HepG2 (cell line): ENCODE results near the gene SYNPR. TPM values are rescaled to one million over a fixed set of nuclear protein-coding genes. Genes with fewer than 3 reads are reported as not detected.

Experiments used
- ATAC-seq: fragments of 200-7000 bp; cut with Tn5 transposase; 3 replicates; pipeline ENCODE4 v1.9.1; 2020; ENCODE audit warnings: mild to moderate bottlenecking, moderate library complexity
- BruUV-seq: library from RNA; stranded (reverse); fragments of 400-500 nt; replicated peaks from 2 replicates; lab custom pipeline; 2021; lab: Mats Ljungman, UMichigan
- CTCF ChIA-PET: fragments of 300-600 bp; formaldehyde crosslinking; extraction: SDS; loops from one replicate; lab custom pipeline; 2021; ENCODE audit warnings: low total read pairs, inconsistent platforms, low intra/inter-chr PET ratio; lab: Yijun Ruan, JAX
- POLR2A ChIA-PET: fragments of 350-600 bp; sonication (Branson Sonifier 250); formaldehyde crosslinking; loops from one replicate; lab custom pipeline; 2020; ENCODE audit warnings: antibody characterized with exemption, inconsistent platforms; lab: Yijun Ruan, JAX
- DNase-seq: peaks from one replicate; pipeline ENCODE4 v3.0.0-alpha.2; 2015; ENCODE audit warnings: low spot score
- FAIRE-seq: peaks from 3 replicates; lab custom pipeline; 2011; peaks lifted over from hg19 to GRCh38; lab: Jason Lieb, UNC
- H2AFZ ChIP-seq: one replicate; pipeline ENCODE4 v1.6.1; 2011; ENCODE audit warnings: low read length, inconsistent platforms
- H3K27ac ChIP-seq: fragments of 300-600 bp; 3 replicates; pipeline ENCODE4 v1.8.0; 2011; ENCODE audit warnings: mixed run types, mild to moderate bottlenecking, mixed read lengths, low read length, inconsistent platforms; ENCODE audit not compliant: insufficient read depth; ENCODE audit errors: extremely low read length
- H3K27me3 ChIP-seq, 2 experiments: fragments of 200-600 bp in 1 of 2; 2 replicates in 1 of 2; 3 replicates in 1 of 2; pipeline versions ENCODE4 v1.6.0 to v1.8.0; 2011; ENCODE audit warnings: low read length in 2 of 2, mild to moderate bottlenecking in 2 of 2, moderate library complexity in 2 of 2, inconsistent platforms in 1 of 2; ENCODE audit not compliant: insufficient read depth in 2 of 2, control insufficient read depth in 1 of 2
- H3K36me3 ChIP-seq, 2 experiments: fragments of 200-600 bp in 1 of 2; replicated peaks in 1 of 2; 2 replicates in 1 of 2; 3 replicates in 1 of 2; pipeline versions ENCODE4 v1.5.1 to v1.8.0; 2011; ENCODE audit warnings: low read length in 2 of 2, inconsistent platforms in 1 of 2; ENCODE audit not compliant: insufficient read depth in 2 of 2, control insufficient read depth in 1 of 2
- H3K4me1 ChIP-seq: 2 replicates; pipeline ENCODE4 v1.5.1; 2012; ENCODE audit warnings: low read length, inconsistent platforms; ENCODE audit not compliant: insufficient read depth
- H3K4me2 ChIP-seq: 2 replicates; pipeline ENCODE4 v1.6.0; 2011; ENCODE audit warnings: low read depth, low read length, inconsistent platforms
- H3K4me3 ChIP-seq, 3 experiments: fragments of 200-600 bp in 1 of 3; sonication (generic), shearing (Covaris generic) in 1 of 3; replicated peaks in 1 of 3; 2 replicates each; pipeline ENCODE4 v1.5.1; 2011 to 2016; ENCODE audit warnings: low read length in 3 of 3, inconsistent platforms in 2 of 3, low read depth in 2 of 3, mild to moderate bottlenecking in 2 of 3, control low read depth in 1 of 3, mixed read lengths in 1 of 3; ENCODE audit not compliant: insufficient read depth in 1 of 3
- H3K79me2 ChIP-seq: one replicate; pipeline ENCODE4 v1.6.1; 2011; ENCODE audit warnings: low read length, inconsistent platforms; ENCODE audit not compliant: insufficient read depth
- H3K9ac ChIP-seq: 2 replicates; pipeline ENCODE4 v1.6.0; 2011; ENCODE audit warnings: mild to moderate bottlenecking, low read depth, low read length, inconsistent platforms; ENCODE audit not compliant: insufficient read depth
- H3K9me3 ChIP-seq: 2 replicates; pipeline ENCODE4 v1.5.1; 2012; ENCODE audit warnings: mild to moderate bottlenecking, low read length
- H4K20me1 ChIP-seq: 2 replicates; pipeline ENCODE4 v1.6.0; 2011; ENCODE audit warnings: inconsistent platforms, mild to moderate bottlenecking, low read length, moderate library complexity; ENCODE audit not compliant: insufficient read depth
- AHR ChIP-seq: IDR thresholded peaks from 2 replicates; pipeline ENCODE4 v1.6.1; 2018; ENCODE audit warnings: missing genetic modification reagents, missing compliant biosample characterization
- IKZF1 ChIP-seq: fragments of 450-650 bp; IDR thresholded peaks from 2 replicates; pipeline ENCODE4 v1.7.1; 2016
- KDM6A ChIP-seq: IDR thresholded peaks from 2 replicates; pipeline ENCODE4 v1.6.1; 2016; ENCODE audit warnings: low read depth
- MAFK ChIP-seq, 2 experiments: IDR thresholded peaks in 1 of 2; conservative IDR thresholded peaks in 1 of 2; 2 replicates each; pipeline ENCODE4 v1.6.1; 2011; ENCODE audit warnings: improper control_type of control experiment in 2 of 2, low read length in 2 of 2
- MBD4 ChIP-seq: IDR thresholded peaks from 2 replicates; pipeline ENCODE4 v1.6.1; 2012; ENCODE audit warnings: low read length, inconsistent platforms, borderline replicate concordance
- NFYB ChIP-seq: sonication (generic); formaldehyde crosslinking; IDR thresholded peaks from 2 replicates; pipeline ENCODE4 v1.4.0; 2020; ENCODE audit warnings: missing genetic modification reagents
- REPIN1 ChIP-seq: sonication (generic); formaldehyde crosslinking; IDR thresholded peaks from 2 replicates; pipeline ENCODE4 v1.8.0; 2022; ENCODE audit warnings: missing genetic modification reagents, low read depth, mild to moderate bottlenecking, borderline replicate concordance
- RNF219 ChIP-seq: sonication (generic); formaldehyde crosslinking; IDR thresholded peaks from 2 replicates; pipeline ENCODE4 v1.5.0; 2020; ENCODE audit warnings: mild to moderate bottlenecking, missing genetic modification reagents
- SKI ChIP-seq: fragments of 450-650 bp; IDR thresholded peaks from one replicate; pipeline ENCODE4 v1.6.1; 2018; ENCODE audit warnings: mild to moderate bottlenecking; ENCODE audit not compliant: partially characterized antibody
- SMAD1 ChIP-seq: sonication (generic); formaldehyde crosslinking; IDR thresholded peaks from 2 replicates; pipeline ENCODE4 v1.4.0; 2020; ENCODE audit warnings: missing genetic modification reagents, low read depth, mild to moderate bottlenecking, borderline replicate concordance
- SMYD3 ChIP-seq: sonication (generic); formaldehyde crosslinking; IDR thresholded peaks from 2 replicates; pipeline ENCODE4 v1.8.1; 2023; ENCODE audit warnings: mild to moderate bottlenecking, missing genetic modification reagents
- ZBTB7B ChIP-seq: sonication (generic); formaldehyde crosslinking; IDR thresholded peaks from 2 replicates; pipeline ENCODE4 v1.4.0; 2020; ENCODE audit warnings: missing genetic modification reagents
- ZNF224 ChIP-seq: sonication (generic); formaldehyde crosslinking; IDR thresholded peaks from 2 replicates; pipeline ENCODE4 v1.5.0; 2020; ENCODE audit warnings: mild to moderate bottlenecking, missing genetic modification reagents
- ZNF232 ChIP-seq: sonication (generic); formaldehyde crosslinking; IDR thresholded peaks from 2 replicates; pipeline ENCODE4 v1.4.0; 2020; ENCODE audit warnings: missing genetic modification reagents, borderline replicate concordance
- ZNF335 ChIP-seq: sonication (generic); formaldehyde crosslinking; IDR thresholded peaks from 2 replicates; pipeline ENCODE4 v1.4.0; 2020; ENCODE audit warnings: missing genetic modification reagents
- ZNF432 ChIP-seq: sonication (generic); formaldehyde crosslinking; IDR thresholded peaks from 2 replicates; pipeline ENCODE4 v1.5.0; 2020; ENCODE audit warnings: missing genetic modification reagents, mild to moderate bottlenecking, borderline replicate concordance
- ZNF772 ChIP-seq: sonication (generic); formaldehyde crosslinking; IDR thresholded peaks from 2 replicates; pipeline ENCODE4 v1.5.0; 2020; ENCODE audit warnings: mild to moderate bottlenecking, missing genetic modification reagents
- WGBS: methylation state at CpG from one replicate; pipeline ENCODE4 v1.1.6; 2017; ENCODE audit warnings: low lambda C conversion rate; 5-methylcytosine and 5-hydroxymethylcytosine counted together
- in situ Hi-C: cut with HindIII; loops from 2 replicates; pipeline ENCODE4 v1.10.0; 2017; ENCODE audit warnings: low pct_unique_long_range_greater_than_20kb; ENCODE audit not compliant: extremely low pct_ligation_motif_present
- intact Hi-C: fragments of 100-400 bp; cut with micrococcal nuclease; formaldehyde crosslinking; loops from one replicate; pipeline ENCODE4 v1.10.0; 2022; ENCODE audit not compliant: unreplicated experiment
- polyA plus RNA-seq, 8 experiments: library from polyadenylated mRNA; depleted of rRNA in 3 of 8; stranded (reverse) in 7 of 8; unstranded in 1 of 8; fragments of >200 nt; fragmentation: Illumina TruSeq in 4 of 8; extraction: Trizol in 4 of 8; gene quantifications; 2 replicates each; pipeline versions ENCODE4 v1.2.1 to v1.2.3, GENCODE V29; 2011 to 2016; ENCODE audit warnings: low read depth in 4 of 8, missing spikeins in 1 of 8, mixed read lengths in 1 of 8; ENCODE audit not compliant: insufficient read depth in 1 of 8
- total RNA-seq, 5 experiments: library from RNA; depleted of rRNA; stranded (reverse); fragments of >200 nt; fragmentation: Illumina TruSeq; extraction: Trizol; gene quantifications; 2 replicates each; pipeline ENCODE4 v1.2.3, GENCODE V29; 2016; ENCODE audit warnings: low read depth in 1 of 5
- TF ChIP-seq, protein P1 (sequence below): sonication (generic); formaldehyde crosslinking; IDR thresholded peaks from 2 replicates; pipeline ENCODE4 v1.4.0; 2020; ENCODE audit warnings: missing genetic modification reagents
- TF ChIP-seq, protein P2 (sequence below): sonication (generic); formaldehyde crosslinking; IDR thresholded peaks from 2 replicates; pipeline ENCODE4 v1.4.0; 2020; ENCODE audit warnings: low read depth, mild to moderate bottlenecking, missing genetic modification reagents
- TF ChIP-seq, protein P3 (sequence below): sonication (generic); formaldehyde crosslinking; IDR thresholded peaks from 2 replicates; pipeline ENCODE4 v1.4.0; 2020; ENCODE audit warnings: missing genetic modification reagents

Gene SYNPR
- total and polyA plus RNA-seq, 2 of the 13 experiments (the other 11 are each of a cell fraction or from before 2014, with no cell fraction given): 0.04 TPM; not detected in 1

GRCh38 chr3:63528325-63529000, 250.4 kb downstream of the SYNPR start:
- H3K4me1 ChIP-seq: no peaks in the 10 kb centered on the region
- no peak for ATAC-seq
- no peaks in the 10 kb centered on the region for H3K36me3 ChIP-seq
- ChIA-PET CTCF (no interaction called here), POLR2A (no interaction called here)
- H3K9ac ChIP-seq: no peak overlapping the region
- BruUV-seq: no TSS peak
- H3K4me2 ChIP-seq: no peak overlapping the region
- WGBS: 3% methylated on average over 4 of the region's 4 CpGs
- H3K9me3 ChIP-seq: no peaks in the 10 kb centered on the region
- no peak overlapping the region for H3K4me3 ChIP-seq
- in situ Hi-C loops: no loop called here
- H3K27ac ChIP-seq: no peak overlapping the region
- H2AFZ ChIP-seq: no peak overlapping the region
- H3K79me2 ChIP-seq: no peaks in the 10 kb centered on the region
- no peak for FAIRE-seq
- no peak for TF ChIP-seq SKI
- TF ChIP-seq ZNF232 (CRISPR knock-in tag): no peak
- no peak for TF ChIP-seq MBD4
- TF ChIP-seq ZNF224 (CRISPR knock-in tag): no peak
- TF ChIP-seq KDM6A: no peak
- no peak for TF ChIP-seq ZNF432 (CRISPR knock-in tag)
- TF ChIP-seq, protein P1, sequence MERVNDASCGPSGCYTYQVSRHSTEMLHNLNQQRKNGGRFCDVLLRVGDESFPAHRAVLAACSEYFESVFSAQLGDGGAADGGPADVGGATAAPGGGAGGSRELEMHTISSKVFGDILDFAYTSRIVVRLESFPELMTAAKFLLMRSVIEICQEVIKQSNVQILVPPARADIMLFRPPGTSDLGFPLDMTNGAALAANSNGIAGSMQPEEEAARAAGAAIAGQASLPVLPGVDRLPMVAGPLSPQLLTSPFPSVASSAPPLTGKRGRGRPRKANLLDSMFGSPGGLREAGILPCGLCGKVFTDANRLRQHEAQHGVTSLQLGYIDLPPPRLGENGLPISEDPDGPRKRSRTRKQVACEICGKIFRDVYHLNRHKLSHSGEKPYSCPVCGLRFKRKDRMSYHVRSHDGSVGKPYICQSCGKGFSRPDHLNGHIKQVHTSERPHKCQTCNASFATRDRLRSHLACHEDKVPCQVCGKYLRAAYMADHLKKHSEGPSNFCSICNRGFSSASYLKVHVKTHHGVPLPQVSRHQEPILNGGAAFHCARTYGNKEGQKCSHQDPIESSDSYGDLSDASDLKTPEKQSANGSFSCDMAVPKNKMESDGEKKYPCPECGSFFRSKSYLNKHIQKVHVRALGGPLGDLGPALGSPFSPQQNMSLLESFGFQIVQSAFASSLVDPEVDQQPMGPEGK (CRISPR knock-in tag): no peak
- TF ChIP-seq REPIN1: no peak
- TF ChIP-seq SMAD1 (CRISPR knock-in tag): no peak
- no peak for TF ChIP-seq IKZF1
- TF ChIP-seq ZNF772 (CRISPR knock-in tag): no peak
- TF ChIP-seq, protein P2, sequence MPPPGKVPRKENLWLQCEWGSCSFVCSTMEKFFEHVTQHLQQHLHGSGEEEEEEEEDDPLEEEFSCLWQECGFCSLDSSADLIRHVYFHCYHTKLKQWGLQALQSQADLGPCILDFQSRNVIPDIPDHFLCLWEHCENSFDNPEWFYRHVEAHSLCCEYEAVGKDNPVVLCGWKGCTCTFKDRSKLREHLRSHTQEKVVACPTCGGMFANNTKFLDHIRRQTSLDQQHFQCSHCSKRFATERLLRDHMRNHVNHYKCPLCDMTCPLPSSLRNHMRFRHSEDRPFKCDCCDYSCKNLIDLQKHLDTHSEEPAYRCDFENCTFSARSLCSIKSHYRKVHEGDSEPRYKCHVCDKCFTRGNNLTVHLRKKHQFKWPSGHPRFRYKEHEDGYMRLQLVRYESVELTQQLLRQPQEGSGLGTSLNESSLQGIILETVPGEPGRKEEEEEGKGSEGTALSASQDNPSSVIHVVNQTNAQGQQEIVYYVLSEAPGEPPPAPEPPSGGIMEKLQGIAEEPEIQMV (CRISPR knock-in tag): no peak
- no peak for TF ChIP-seq SMYD3
- no peak for TF ChIP-seq ZNF335 (CRISPR knock-in tag)
- TF ChIP-seq ZBTB7B (CRISPR knock-in tag): no peak
- TF ChIP-seq, protein P3, sequence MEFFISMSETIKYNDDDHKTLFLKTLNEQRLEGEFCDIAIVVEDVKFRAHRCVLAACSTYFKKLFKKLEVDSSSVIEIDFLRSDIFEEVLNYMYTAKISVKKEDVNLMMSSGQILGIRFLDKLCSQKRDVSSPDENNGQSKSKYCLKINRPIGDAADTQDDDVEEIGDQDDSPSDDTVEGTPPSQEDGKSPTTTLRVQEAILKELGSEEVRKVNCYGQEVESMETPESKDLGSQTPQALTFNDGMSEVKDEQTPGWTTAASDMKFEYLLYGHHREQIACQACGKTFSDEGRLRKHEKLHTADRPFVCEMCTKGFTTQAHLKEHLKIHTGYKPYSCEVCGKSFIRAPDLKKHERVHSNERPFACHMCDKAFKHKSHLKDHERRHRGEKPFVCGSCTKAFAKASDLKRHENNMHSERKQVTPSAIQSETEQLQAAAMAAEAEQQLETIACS (CRISPR knock-in tag): no peak
- TF ChIP-seq MAFK (conservative IDR thresholded peaks at IDR 0.05 in 1 of 2, IDR thresholded peaks at IDR 0.05 in 1 of 2; ENCODE audit: low read length in 2 of 2): no peak
- TF ChIP-seq AHR (CRISPR knock-in tag): no peak
- no peak for TF ChIP-seq NFYB (CRISPR knock-in tag)
- no peak for TF ChIP-seq RNF219 (CRISPR knock-in tag)
- H4K20me1 ChIP-seq: no peaks in the 10 kb centered on the region
- H3K27me3 ChIP-seq: no peaks in the 10 kb centered on the region; a peak in 1 of 5 replicates
- DNase-seq: no peak
- intact Hi-C loops: no loop called here
